Spinal cord (tissue), 10 donors: ENCODE results near the gene DUOXA2. TPM values are rescaled to one million over a fixed set of nuclear protein-coding genes. Genes with fewer than 3 reads are reported as not detected.
"Not testable (repeated sequence)": the region's sequence is repeated elsewhere in the genome, so short reads cannot be mapped to it uniquely, and the experiment has no call there.

ENCODE experiments used
- DNase-seq, 6 donors: peaks; one replicate each; pipeline versions ENCODE4 v3.0.0 to v3.0.0-alpha.2; 2013 to 2015; ENCODE audit warnings: low spot score in 6 of 6, low read depth in 4 of 6
- H3K27ac ChIP-seq: one replicate; pipeline ENCODE4 v1.5.1; 2013; ENCODE audit warnings: low read depth, low read length, control low read depth
- H3K27me3 ChIP-seq: one replicate; pipeline ENCODE4 v1.6.1; 2013; ENCODE audit warnings: low read length; ENCODE audit not compliant: control insufficient read depth, insufficient read depth
- H3K36me3 ChIP-seq: one replicate; pipeline ENCODE4 v1.6.1; 2013; ENCODE audit warnings: low read length; ENCODE audit not compliant: control insufficient read depth, insufficient read depth
- H3K4me1 ChIP-seq: one replicate; pipeline ENCODE4 v1.6.1; 2013; ENCODE audit warnings: low read length; ENCODE audit not compliant: control insufficient read depth, insufficient read depth
- H3K4me3 ChIP-seq: one replicate; pipeline ENCODE4 v1.5.1; 2013; ENCODE audit warnings: low read depth, low read length, control low read depth
- H3K9me3 ChIP-seq: one replicate; pipeline ENCODE4 v1.6.1; 2013; ENCODE audit warnings: low read length; ENCODE audit not compliant: control insufficient read depth, insufficient read depth
- WGBS: methylation state at CpG from one replicate; pipeline ENCODE4 v1.1.5; 2013; ENCODE audit warnings: missing lambda C conversion rate; ENCODE audit not compliant: insufficient coverage; 5-methylcytosine and 5-hydroxymethylcytosine counted together
- long read RNA-seq, 4 donors: transcript quantifications; one replicate each; lab custom pipeline, GENCODE V29; 2026
- polyA plus RNA-seq, 2 donors: library from polyadenylated mRNA; unstranded; fragments of 120-200 nt; gene quantifications; one replicate each; pipeline ENCODE4 v1.2.1, GENCODE V29; 2013; ENCODE audit not compliant: insufficient read length in 2 of 2
- total RNA-seq, 2 donors: library from RNA; depleted of rRNA in 1 of 2; stranded (reverse); fragments of 120-200 nt in 1 of 2; fragments of >200 nt in 1 of 2; gene quantifications; one replicate each; pipeline versions ENCODE4 v1.2.3 to v1.2.4, GENCODE V29; 2013 to 2014
- donor health status: healthy.

Gene DUOXA2
- total RNA-seq = not detected
- under 1 TPM in 1 of 2 donors, not detected in 1; 0.11 TPM for polyA plus RNA-seq
- long read RNA-seq, donor 1 = 0 reads
- long read RNA-seq, donor 2 = 0 reads
- long read RNA-seq, donor 3 = 0 reads
- long read RNA-seq, donor 4 = 0 reads

GRCh38 chr15:45114076-45114750, at the start of gene DUOXA2, which contains the start of gene DUOX2:
Gene DUOXA2 (plus strand): TSS chr15:45114326. CDS start chr15:45114606, 280 bp downstream.
Gene DUOX2 (minus strand): TSS chr15:45114172. CDS start chr15:45113411, 761 bp downstream.
- WGBS = 1% methylated on average over 42 of the region's 42 CpGs
- Histone ChIP-seq H3K4me3 (no peak within 1 kb of the TSS), H3K27ac (no peak within 1 kb of the TSS), H3K9me3 (no peaks in the 10 kb centered on the region), H3K36me3 (no peaks in the 10 kb centered on the region), H3K4me1 (peaks cover 50% of the 10 kb centered on the region), H3K27me3 (peaks cover 81% of the 10 kb centered on the region)
- peak in 1 of 6 donors; percentile 34 for DNase-seq

- whole genome bisulfite sequencing = 100% methylated on average over 1 of the region's 4 CpGs
- Histone ChIP-seq H3K4me1 (no peaks in the 10 kb centered on the region), H3K27ac (no peak overlapping the region), H3K4me3 (no peak overlapping the region), H3K9me3 (no peaks in the 10 kb centered on the region), H3K27me3 (no peaks in the 10 kb centered on the region), H3K36me3 (peaks cover 11% of the 10 kb centered on the region)
- DNase-seq = no peak
Observed at GRCh38 chr15:45064386-45064785, 49.7 kb upstream of the DUOXA2 start.

- H3K4me1 ChIP-seq, H3K4me3 ChIP-seq, H3K27me3 ChIP-seq, H3K27ac ChIP-seq, DNase-seq, H3K9me3 ChIP-seq: not testable (repeated sequence)
- WGBS = no CpG with 5 or more reads among the region's 6 CpGs
- peaks cover 20% of the 10 kb centered on the region for H3K36me3 ChIP-seq
Observed at GRCh38 chr15:45069942-45070360, 44.2 kb upstream of the DUOXA2 start.

- H3K9me3 ChIP-seq, H3K4me1 ChIP-seq, H3K27ac ChIP-seq, H3K4me3 ChIP-seq, H3K27me3 ChIP-seq, DNase-seq: not testable (repeated sequence)
- H3K36me3 ChIP-seq = peaks cover 20% of the 10 kb centered on the region
Observed at GRCh38 chr15:45073602-45074001, 40.5 kb upstream of the DUOXA2 start.

- not testable (repeated sequence) for H3K4me3 ChIP-seq, H3K36me3 ChIP-seq, H3K9me3 ChIP-seq, H3K27ac ChIP-seq, H3K27me3 ChIP-seq, H3K4me1 ChIP-seq, DNase-seq
- no CpG with 5 or more reads among the region's 9 CpGs for WGBS
Observed at GRCh38 chr15:45075440-45076320, 38.4 kb upstream of the DUOXA2 start.

GRCh38 chr15:45077391-45077790, 36.7 kb upstream of the DUOXA2 start:
- WGBS = no CpG with 5 or more reads among the region's 2 CpGs
- not testable (repeated sequence) for H3K27me3 ChIP-seq, H3K36me3 ChIP-seq, DNase-seq, H3K9me3 ChIP-seq, H3K4me3 ChIP-seq, H3K4me1 ChIP-seq, H3K27ac ChIP-seq

- not testable (repeated sequence) for H3K4me1 ChIP-seq, H3K36me3 ChIP-seq, H3K27me3 ChIP-seq, H3K27ac ChIP-seq, DNase-seq, H3K4me3 ChIP-seq, H3K9me3 ChIP-seq
- WGBS = 70% methylated on average over 2 of the region's 5 CpGs
Observed at GRCh38 chr15:45079201-45079600, 34.9 kb upstream of the DUOXA2 start.

GRCh38 chr15:45079628-45080246, 34.4 kb upstream of the DUOXA2 start:
- H3K27me3 ChIP-seq, H3K36me3 ChIP-seq, H3K4me3 ChIP-seq, H3K27ac ChIP-seq, DNase-seq, H3K4me1 ChIP-seq, H3K9me3 ChIP-seq: not testable (repeated sequence)
- WGBS = 100% methylated on average over 1 of the region's 5 CpGs

- no CpG with 5 or more reads among the region's 3 CpGs for WGBS
- not testable (repeated sequence) for H3K27ac ChIP-seq, H3K9me3 ChIP-seq, DNase-seq, H3K36me3 ChIP-seq, H3K27me3 ChIP-seq, H3K4me1 ChIP-seq, H3K4me3 ChIP-seq
Observed at GRCh38 chr15:45080593-45080992, 33.5 kb upstream of the DUOXA2 start.
